Uterus (tissue), 4 donors: Measurements from ENCODE around the gene CIITA. TPM values are rescaled to one million over a fixed set of nuclear protein-coding genes. Genes with fewer than 3 reads are reported as not detected.

ENCODE experiments used
- DNase-seq, 2 donors: peaks; one replicate each; pipeline ENCODE4 v3.0.0-alpha.2; 2019 to 2020
- H3K27ac ChIP-seq, 2 donors: fragments of 200-600 bp; sonication (generic); 1 replicate in 1 of 2; 2 replicates in 1 of 2; pipeline ENCODE4 v1.5.1; 2016 to 2018
- H3K27me3 ChIP-seq, 2 donors: fragments of 200-600 bp; sonication (generic); one replicate each; pipeline ENCODE4 v1.5.1; 2018 to 2019; ENCODE audit warnings: control low read depth in 1 of 2
- H3K36me3 ChIP-seq, 2 donors: fragments of 200-600 bp; sonication (generic); one replicate each; pipeline ENCODE4 v1.5.1; 2019; ENCODE audit warnings: control low read depth in 1 of 2
- H3K4me1 ChIP-seq, 2 donors: fragments of 200-600 bp; sonication (generic); one replicate each; pipeline ENCODE4 v1.5.1; 2018 to 2019; ENCODE audit warnings: control low read depth in 1 of 2
- H3K4me3 ChIP-seq, 2 donors: fragments of 200-600 bp; sonication (generic); 1 replicate in 1 of 2; 2 replicates in 1 of 2; pipeline ENCODE4 v1.5.1; 2018 to 2019; ENCODE audit warnings: mild to moderate bottlenecking in 1 of 2
- H3K9me3 ChIP-seq, 2 donors: fragments of 200-600 bp; sonication (generic); one replicate each; pipeline ENCODE4 v1.5.1; 2019; ENCODE audit warnings: control low read depth in 1 of 2
- POLR2A ChIP-seq, 2 donors: fragments of 450-650 bp; IDR thresholded peaks; one replicate each; pipeline ENCODE4 v1.6.1; 2016; ENCODE audit warnings: antibody characterized with exemption in 2 of 2, mild to moderate bottlenecking in 1 of 2, moderate library complexity in 1 of 2
- intact Hi-C: fragments of 100-400 bp; cut with DNase I; formaldehyde crosslinking; loops from one replicate; pipeline ENCODE4 v1.15.1; 2023; ENCODE audit warnings: low total_unique reads
- total RNA-seq, 4 donors: library from RNA; depleted of rRNA in 3 of 4; stranded (reverse); fragments of >200 nt in 3 of 4; gene quantifications; one replicate each; pipeline versions ENCODE4 v1.1.0 to v1.2.4, GENCODE V29; 2014 to 2023
- TF ChIP-seq, protein P1 (sequence below), 4 experiments: fragments of 200-600 bp in 2 of 4; fragments of 450-650 bp in 2 of 4; sonication (generic) in 2 of 4; IDR thresholded peaks; one replicate each; pipeline ENCODE4 v1.5.1; 2016 to 2019; ENCODE audit warnings: antibody characterized with exemption in 4 of 4, mild to moderate bottlenecking in 2 of 4, moderate library complexity in 1 of 4
- donor health status: DM: yes; HTN: yes; CAD: no.

Gene CIITA
- total RNA-seq, 4 donors from 2014 or later: 7.1 to 48.3 (median 18.8) TPM

- no peak overlapping the region for H3K4me3 ChIP-seq
- intact Hi-C loops: no loop called here
- no peaks in the 10 kb centered on the region for H3K9me3 ChIP-seq
- no peak for DNase-seq
- H3K4me1 ChIP-seq: no peaks in the 10 kb centered on the region
- H3K27me3 ChIP-seq: no peaks in the 10 kb centered on the region
- no peaks in the 10 kb centered on the region for H3K36me3 ChIP-seq
- TF ChIP-seq POLR2A (IDR thresholded peaks at IDR 0.05): no peak
- TF ChIP-seq, protein P1, sequence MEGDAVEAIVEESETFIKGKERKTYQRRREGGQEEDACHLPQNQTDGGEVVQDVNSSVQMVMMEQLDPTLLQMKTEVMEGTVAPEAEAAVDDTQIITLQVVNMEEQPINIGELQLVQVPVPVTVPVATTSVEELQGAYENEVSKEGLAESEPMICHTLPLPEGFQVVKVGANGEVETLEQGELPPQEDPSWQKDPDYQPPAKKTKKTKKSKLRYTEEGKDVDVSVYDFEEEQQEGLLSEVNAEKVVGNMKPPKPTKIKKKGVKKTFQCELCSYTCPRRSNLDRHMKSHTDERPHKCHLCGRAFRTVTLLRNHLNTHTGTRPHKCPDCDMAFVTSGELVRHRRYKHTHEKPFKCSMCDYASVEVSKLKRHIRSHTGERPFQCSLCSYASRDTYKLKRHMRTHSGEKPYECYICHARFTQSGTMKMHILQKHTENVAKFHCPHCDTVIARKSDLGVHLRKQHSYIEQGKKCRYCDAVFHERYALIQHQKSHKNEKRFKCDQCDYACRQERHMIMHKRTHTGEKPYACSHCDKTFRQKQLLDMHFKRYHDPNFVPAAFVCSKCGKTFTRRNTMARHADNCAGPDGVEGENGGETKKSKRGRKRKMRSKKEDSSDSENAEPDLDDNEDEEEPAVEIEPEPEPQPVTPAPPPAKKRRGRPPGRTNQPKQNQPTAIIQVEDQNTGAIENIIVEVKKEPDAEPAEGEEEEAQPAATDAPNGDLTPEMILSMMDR (IDR thresholded peaks at IDR 0.05): no peak
- no peak overlapping the region for H3K27ac ChIP-seq
These were observed 91.5 kb downstream of the CIITA start for GRCh38 chr16:10968498-10968897.

DNA sequence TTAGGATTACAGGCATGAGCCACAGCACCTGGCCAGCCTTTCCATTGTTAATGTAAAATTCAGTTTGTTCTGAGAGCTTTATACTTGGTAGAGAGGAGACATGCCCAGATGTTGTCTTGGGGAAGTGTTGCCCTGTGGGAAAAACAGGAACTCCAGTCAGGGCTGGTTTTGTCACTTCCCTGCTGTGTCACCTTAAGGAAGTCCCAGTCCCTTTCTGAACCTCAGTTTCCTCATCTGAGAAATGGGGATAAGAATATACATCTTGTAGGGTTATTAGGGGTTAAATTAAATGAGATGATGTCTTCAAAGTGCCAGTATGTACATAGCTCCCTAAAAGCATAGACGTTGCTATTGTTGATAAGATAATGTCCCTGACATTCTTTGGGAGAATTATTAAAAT lies 92.6 kb downstream of the CIITA start:
- Histone ChIP-seq H3K36me3 (no peaks in the 10 kb centered on the region), H3K27me3 (no peaks in the 10 kb centered on the region), H3K9me3 (no peaks in the 10 kb centered on the region), H3K4me1 (no peaks in the 10 kb centered on the region), H3K4me3 (no peak overlapping the region), H3K27ac (no peak overlapping the region)
- no peak for TF ChIP-seq POLR2A (IDR thresholded peaks at IDR 0.05)
- no peak for DNase-seq
- intact Hi-C loops: no loop called here

DNA sequence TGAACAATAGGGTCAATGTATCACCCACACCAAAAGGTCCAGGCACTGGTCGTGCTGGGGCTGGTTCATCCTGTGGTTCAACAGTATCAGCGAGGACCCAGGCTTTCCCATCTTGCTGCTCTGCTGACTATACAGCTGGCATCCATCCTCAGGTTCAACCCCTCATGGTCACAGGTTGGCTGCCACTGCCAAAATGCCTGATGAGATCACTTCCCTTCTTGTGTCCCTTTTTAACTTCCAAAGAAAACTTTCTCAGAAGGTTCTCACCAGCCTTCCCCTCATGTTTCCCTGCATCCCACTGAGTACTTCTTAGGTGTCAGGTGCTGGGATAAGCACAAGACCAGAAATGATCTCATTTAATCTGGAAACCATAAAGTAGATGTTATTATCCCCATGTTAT lies 93.1 kb downstream of the CIITA start:
- intact Hi-C loops: no loop called here

DNA sequence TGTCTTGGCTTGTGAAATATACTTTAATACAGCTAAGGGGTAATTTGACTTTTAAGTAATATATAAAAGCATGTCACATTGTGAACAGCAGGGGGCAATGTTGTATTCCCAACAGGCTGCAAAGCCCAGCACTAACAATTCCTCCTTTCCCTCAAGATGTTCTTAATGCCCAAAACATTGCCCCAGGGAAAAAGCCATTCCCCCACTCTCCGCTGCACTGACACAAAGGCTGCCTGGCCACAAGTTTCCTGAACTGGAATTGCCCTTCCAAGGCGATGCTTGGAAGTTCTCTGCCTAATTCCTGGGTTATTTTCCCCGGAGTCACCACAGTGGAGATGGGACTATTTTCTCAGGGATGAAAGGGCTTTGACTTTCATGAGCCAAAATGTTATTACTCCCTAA lies 94.6 kb downstream of the CIITA start:
- no peaks in the 10 kb centered on the region for H3K4me1 ChIP-seq
- no peaks in the 10 kb centered on the region for H3K27me3 ChIP-seq
- no peak overlapping the region for H3K4me3 ChIP-seq
- H3K27ac ChIP-seq: peak overlapping the region; percentile 37 to 52
- intact Hi-C loops: no loop called here
- DNase-seq: peak; percentile 52 to 74
- TF ChIP-seq, protein P1 (IDR thresholded peaks at IDR 0.05): peak; percentile 83 to 88 (median 84)
- no peak for TF ChIP-seq POLR2A (IDR thresholded peaks at IDR 0.05)
- no peaks in the 10 kb centered on the region for H3K9me3 ChIP-seq
- H3K36me3 ChIP-seq: no peaks in the 10 kb centered on the region

More for the DNA sequence above, 93.1 kb downstream of the CIITA start:
- H3K27me3 ChIP-seq: no peaks in the 10 kb centered on the region
- H3K9me3 ChIP-seq: no peaks in the 10 kb centered on the region
- no peak overlapping the region for H3K27ac ChIP-seq
- no peaks in the 10 kb centered on the region for H3K36me3 ChIP-seq
- H3K4me1 ChIP-seq: no peaks in the 10 kb centered on the region
- TF ChIP-seq POLR2A (IDR thresholded peaks at IDR 0.05): no peak
- TF ChIP-seq, protein P1 (IDR thresholded peaks at IDR 0.05): no peak
- DNase-seq: no peak
- no peak overlapping the region for H3K4me3 ChIP-seq

DNA sequence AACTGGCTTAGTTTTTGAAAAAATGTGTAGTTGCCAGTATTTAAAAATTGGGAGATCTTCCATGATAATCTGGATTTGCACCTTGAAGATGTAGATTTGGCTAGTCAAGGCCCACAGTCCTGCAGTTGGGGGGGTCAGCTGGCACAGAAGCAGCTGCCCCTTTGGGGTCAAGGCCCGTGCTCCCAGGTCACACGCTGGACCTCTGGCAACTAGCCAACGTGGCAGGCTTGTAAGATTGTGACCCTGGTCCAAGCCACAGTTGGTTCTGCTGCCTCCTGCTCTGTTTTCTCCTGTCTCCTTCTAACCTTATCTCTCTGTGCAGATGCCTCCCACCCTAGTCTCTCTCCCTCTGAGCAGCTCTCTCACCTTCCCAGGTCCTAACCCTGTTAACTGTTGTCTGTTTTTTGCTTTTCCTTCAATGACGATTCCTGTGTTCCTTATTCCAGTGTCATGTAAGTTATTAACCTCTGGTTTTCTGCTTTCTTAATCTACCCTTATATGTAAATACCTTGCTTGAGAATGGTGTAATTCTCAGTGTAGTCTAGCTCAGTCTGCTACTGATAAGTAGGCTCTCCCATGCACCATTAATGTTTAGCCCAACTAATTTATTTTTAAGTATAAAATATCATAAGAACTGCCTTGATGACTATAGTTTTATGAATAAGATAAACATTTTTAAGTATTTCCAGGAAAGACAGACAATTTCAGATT lies 95.3 kb downstream of the CIITA start:
- intact Hi-C loops: no loop called here
- Histone ChIP-seq H3K4me3 (no peak overlapping the region), H3K27ac (peak overlapping the region; percentile 37 to 52), H3K36me3 (no peaks in the 10 kb centered on the region), H3K9me3 (no peaks in the 10 kb centered on the region), H3K27me3 (no peaks in the 10 kb centered on the region), H3K4me1 (no peaks in the 10 kb centered on the region)
- DNase-seq: peak in 1 of 2 donors; percentile 39
- no peak for TF ChIP-seq POLR2A (IDR thresholded peaks at IDR 0.05)
- TF ChIP-seq, protein P1 (IDR thresholded peaks at IDR 0.05): no peak
